ENCODE data around the gene CCDC181. TPM values are rescaled to one million over a fixed set of nuclear protein-coding genes. Genes with fewer than 3 reads are reported as not detected.

Gene CCDC181

DNA sequence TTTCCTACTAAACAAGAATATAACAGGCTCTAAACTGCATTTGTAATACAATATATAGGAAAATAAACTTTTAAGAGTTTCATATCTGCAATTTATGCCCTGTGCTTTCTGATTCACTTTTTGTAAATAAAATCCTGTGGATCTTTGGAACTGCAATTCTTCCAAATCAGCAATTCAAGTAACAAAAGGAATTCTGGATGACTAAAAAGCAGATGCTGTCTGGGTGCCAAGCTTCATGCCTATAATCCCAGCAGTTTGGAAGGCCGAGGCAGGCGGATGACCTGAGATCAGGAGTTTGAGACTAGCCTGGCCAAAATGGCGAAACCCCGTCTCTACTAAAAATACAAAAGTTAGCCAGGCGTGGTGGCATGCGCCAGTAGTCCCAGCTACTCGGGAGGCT lies 66.0 kb downstream of the CCDC181 start:
- no peaks in the 10 kb centered on the region for H3K27me3 ChIP-seq (ENCODE audit: control insufficient read depth, insufficient read depth, low read length)
- H3K9me3 ChIP-seq (replicated peaks; ENCODE audit: low read length) = peaks cover 4% of the 10 kb centered on the region
- peaks cover 14% of the 10 kb centered on the region for H3K4me1 ChIP-seq (ENCODE audit: control insufficient read depth, insufficient read depth, low read length)
- H3K4me2 ChIP-seq (ENCODE audit: low read length) = no peak overlapping the region
- no peak overlapping the region for H3K4me3 ChIP-seq (ENCODE audit: low read length)
- H3K9ac ChIP-seq (ENCODE audit: low read depth, low read length) = no peak overlapping the region
- no peaks in the 10 kb centered on the region for H3K36me3 ChIP-seq (ENCODE audit: insufficient read depth, low read length)

DNA sequence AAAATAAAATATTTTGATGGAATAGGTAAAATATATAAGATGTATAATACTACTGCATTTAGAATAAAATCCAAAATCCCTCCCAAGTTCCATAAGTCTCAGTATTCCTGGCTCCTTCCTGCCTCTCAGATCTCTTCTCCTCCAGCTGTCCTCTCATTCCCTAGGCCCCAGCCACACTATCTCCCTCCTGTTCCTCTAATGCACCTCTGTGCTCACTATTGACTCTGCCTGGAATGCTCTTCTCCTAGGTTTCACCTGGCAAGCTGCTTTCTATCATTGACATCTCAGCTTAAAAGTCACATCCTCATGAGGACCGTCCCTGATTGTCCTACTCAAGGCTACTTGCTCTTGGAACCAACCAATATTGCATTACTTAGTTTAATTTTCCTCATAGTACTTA lies 66.9 kb downstream of the CCDC181 start:
- peaks cover 14% of the 10 kb centered on the region for H3K4me1 ChIP-seq (ENCODE audit: control insufficient read depth, insufficient read depth, low read length)
- no peak overlapping the region for H3K9ac ChIP-seq (ENCODE audit: low read depth, low read length)
- no peaks in the 10 kb centered on the region for H3K36me3 ChIP-seq (ENCODE audit: insufficient read depth, low read length)
- no peak overlapping the region for H3K4me2 ChIP-seq (ENCODE audit: low read length)
- H3K9me3 ChIP-seq (replicated peaks; ENCODE audit: low read length) = peaks cover 4% of the 10 kb centered on the region
- no peaks in the 10 kb centered on the region for H3K27me3 ChIP-seq (ENCODE audit: control insufficient read depth, insufficient read depth, low read length)
- H3K4me3 ChIP-seq (ENCODE audit: low read length) = no peak overlapping the region

DNA sequence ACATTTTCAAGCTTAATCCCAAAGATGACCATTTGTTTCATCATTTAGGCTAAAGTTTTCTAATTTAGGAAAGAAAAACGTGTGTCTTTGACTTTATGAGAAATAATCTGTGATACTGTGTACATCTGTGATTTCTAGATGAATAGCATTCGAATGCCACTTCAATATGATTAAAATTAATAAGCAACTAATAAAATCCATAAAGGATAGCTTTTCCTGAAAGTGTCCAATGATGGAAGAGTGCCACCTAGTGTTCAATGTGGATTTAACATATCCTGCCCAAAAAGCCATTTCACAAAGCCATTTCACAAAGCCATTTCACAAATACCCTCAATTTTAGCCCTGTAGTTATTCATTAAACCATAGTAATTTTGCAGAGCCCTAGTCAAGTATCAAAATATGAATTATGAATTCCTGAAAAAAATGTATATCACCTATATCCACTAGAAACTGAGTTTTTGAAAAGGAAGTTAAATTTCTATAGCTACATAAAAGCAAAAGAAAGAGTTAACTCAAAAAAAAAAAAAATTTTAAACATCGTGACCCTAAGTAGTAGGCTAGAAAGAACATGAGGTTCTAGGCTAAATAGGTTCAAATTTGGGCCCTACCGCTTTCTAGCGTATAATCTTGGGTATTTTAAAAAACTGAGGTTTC lies 78.8 kb downstream of the CCDC181 start:
- Histone ChIP-seq H3K36me3 (ENCODE audit: insufficient read depth, low read length) (no peaks in the 10 kb centered on the region), H3K9me3 (replicated peaks; ENCODE audit: low read length) (no peaks in the 10 kb centered on the region), H3K4me2 (ENCODE audit: low read length) (no peak overlapping the region), H3K27me3 (ENCODE audit: control insufficient read depth, insufficient read depth, low read length) (no peaks in the 10 kb centered on the region), H3K4me1 (ENCODE audit: control insufficient read depth, insufficient read depth, low read length) (no peaks in the 10 kb centered on the region), H3K4me3 (ENCODE audit: low read length) (no peak overlapping the region), H3K9ac (ENCODE audit: low read depth, low read length) (no peak overlapping the region)

DNA sequence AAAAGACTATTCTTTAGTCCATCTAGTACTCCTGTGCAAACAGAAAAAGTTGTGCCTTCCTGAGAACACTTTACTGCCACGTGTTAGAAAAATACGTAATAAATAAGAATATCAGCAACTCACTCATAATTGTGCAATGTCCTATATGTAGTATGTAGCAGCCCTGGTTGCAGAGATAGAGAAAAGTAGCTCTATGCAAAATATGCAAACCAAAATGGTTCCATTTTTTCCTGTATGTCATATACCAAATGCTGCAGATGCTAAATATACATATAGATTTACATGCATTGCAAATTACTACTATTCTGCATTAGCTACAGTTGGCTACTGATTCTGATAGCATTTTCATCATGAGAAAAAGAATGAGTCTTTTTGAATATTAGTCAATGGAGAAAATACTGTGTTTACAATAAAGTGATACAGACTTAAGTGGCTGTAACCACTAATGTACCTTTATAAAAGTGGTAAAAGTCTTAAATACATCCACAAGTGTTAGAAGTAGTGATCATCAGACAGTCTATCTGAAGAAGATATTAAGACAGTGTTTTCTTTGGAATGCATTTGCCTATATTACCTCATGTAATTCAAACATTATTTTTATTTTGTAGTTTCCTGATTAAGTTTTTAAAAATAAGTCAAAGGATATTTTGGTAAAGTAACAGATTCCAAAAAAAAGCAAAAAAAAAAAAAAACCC lies 79.4 kb downstream of the CCDC181 start:
- Histone ChIP-seq H3K4me1 (ENCODE audit: control insufficient read depth, insufficient read depth, low read length) (no peaks in the 10 kb centered on the region), H3K9me3 (replicated peaks; ENCODE audit: low read length) (no peaks in the 10 kb centered on the region), H3K36me3 (ENCODE audit: insufficient read depth, low read length) (no peaks in the 10 kb centered on the region), H3K27me3 (ENCODE audit: control insufficient read depth, insufficient read depth, low read length) (no peaks in the 10 kb centered on the region), H3K4me2 (ENCODE audit: low read length) (no peak overlapping the region), H3K4me3 (ENCODE audit: low read length) (no peak overlapping the region), H3K9ac (ENCODE audit: low read depth, low read length) (no peak overlapping the region)

DNA sequence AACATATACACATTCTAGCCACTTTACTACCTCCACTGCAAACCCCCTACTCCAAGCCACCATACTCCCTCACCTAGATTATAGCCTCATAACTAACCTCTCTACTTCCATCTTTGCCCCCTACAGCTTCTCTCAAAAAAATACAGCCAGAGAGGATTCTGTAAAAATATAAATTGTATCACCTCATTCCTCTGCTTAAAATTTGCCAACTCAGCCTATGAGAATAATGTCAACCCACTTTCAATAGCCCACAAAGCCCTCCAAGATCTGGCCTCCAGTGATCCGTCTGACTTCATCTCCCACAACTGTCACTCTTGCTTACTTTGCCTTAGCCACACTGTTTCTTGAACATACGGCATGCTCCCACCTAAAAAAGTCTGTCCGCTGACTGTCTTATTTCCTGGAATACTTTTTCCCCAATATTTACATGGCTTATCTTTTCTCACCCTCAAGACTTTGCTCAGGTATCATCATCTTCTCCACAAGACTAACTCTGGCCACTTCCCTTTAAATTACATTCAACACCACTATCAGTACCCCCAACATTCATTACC lies 81.2 kb downstream of the CCDC181 start:
- Histone ChIP-seq H3K4me2 (ENCODE audit: low read length) (no peak overlapping the region), H3K4me3 (ENCODE audit: low read length) (no peak overlapping the region), H3K36me3 (ENCODE audit: insufficient read depth, low read length) (no peaks in the 10 kb centered on the region), H3K27me3 (ENCODE audit: control insufficient read depth, insufficient read depth, low read length) (no peaks in the 10 kb centered on the region), H3K9me3 (replicated peaks; ENCODE audit: low read length) (no peaks in the 10 kb centered on the region), H3K4me1 (ENCODE audit: control insufficient read depth, insufficient read depth, low read length) (no peaks in the 10 kb centered on the region), H3K9ac (ENCODE audit: low read depth, low read length) (no peak overlapping the region)

DNA sequence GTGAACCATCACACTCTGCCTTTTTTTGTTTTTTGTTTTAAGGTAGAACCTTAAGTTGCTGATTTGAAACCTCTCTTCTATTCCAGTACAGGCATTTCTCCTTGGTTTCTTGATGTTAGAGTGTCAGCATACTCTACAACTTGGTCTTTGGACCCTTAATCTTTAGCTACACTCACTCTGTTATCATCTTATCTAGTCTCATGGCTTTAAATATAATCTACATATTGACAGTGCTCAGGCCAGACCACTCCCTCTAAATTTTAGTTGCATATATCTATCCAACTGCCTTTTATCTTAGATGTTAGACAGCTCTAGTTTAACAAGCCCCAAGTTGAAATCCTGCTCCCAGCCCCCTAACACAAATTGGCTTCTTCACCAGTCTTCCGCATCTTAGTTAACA lies 81.8 kb downstream of the CCDC181 start:
- no peaks in the 10 kb centered on the region for H3K4me1 ChIP-seq (ENCODE audit: control insufficient read depth, insufficient read depth, low read length)
- no peaks in the 10 kb centered on the region for H3K27me3 ChIP-seq (ENCODE audit: control insufficient read depth, insufficient read depth, low read length)
- no peak overlapping the region for H3K9ac ChIP-seq (ENCODE audit: low read depth, low read length)
- no peaks in the 10 kb centered on the region for H3K36me3 ChIP-seq (ENCODE audit: insufficient read depth, low read length)
- H3K4me3 ChIP-seq (ENCODE audit: low read length) = no peak overlapping the region
- no peak overlapping the region for H3K4me2 ChIP-seq (ENCODE audit: low read length)
- H3K9me3 ChIP-seq (replicated peaks; ENCODE audit: low read length) = no peaks in the 10 kb centered on the region

Small RNA genes lying within 50 kb of the gene (small RNA-seq; reads per million reads assigned to genes)
- not detected for gene AL021068.2
